GM19463 (cell line): Measurements from ENCODE around the gene CCL24.
"Not testable (repeated sequence)": the region's sequence is repeated elsewhere in the genome, so short reads cannot be mapped to it uniquely, and the experiment has no call there.

Source experiments
- ATAC-seq: cut with Tn5 transposase; IDR thresholded peaks from one replicate; pipeline ENCODE4 v1.9.1; 2021; ENCODE audit warnings: mild to moderate bottlenecking, moderate library complexity; ENCODE audit not compliant: unreplicated experiment

CCL24 gene

DNA sequence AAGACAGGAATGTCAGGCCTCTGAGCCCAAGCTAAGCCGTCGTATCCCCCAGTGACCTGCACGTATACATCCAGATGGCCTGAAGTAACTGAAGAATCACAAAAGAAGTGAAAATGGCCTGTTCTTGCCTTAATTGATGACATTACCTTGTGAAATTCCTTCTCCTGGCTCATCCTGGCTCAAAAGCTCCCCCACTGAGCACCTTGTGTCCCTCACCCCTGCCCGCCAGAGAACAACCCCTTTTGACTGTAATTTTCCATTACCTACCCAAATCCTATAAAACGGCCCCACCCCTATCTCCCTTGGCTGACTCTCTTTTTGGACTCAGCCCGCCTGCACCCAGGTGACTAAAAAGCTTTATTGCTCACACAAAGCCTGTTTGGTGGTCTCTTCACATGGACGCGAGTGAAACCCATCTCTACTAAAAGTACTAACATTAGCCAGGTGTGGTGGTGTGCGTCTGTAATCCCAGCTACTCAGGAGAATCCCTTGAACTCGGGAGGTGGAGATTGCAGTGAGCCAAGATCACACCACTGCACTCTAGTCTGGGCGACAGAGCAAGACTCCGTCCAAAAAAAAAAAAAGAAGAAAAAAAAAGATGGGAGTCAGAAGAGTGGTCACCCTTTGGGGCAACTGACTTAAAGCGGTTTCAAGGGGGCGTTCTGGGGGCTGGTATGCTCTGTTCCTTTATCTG lies 25.3 kb downstream of the CCL24 start:
- not testable (repeated sequence) for ATAC-seq

DNA sequence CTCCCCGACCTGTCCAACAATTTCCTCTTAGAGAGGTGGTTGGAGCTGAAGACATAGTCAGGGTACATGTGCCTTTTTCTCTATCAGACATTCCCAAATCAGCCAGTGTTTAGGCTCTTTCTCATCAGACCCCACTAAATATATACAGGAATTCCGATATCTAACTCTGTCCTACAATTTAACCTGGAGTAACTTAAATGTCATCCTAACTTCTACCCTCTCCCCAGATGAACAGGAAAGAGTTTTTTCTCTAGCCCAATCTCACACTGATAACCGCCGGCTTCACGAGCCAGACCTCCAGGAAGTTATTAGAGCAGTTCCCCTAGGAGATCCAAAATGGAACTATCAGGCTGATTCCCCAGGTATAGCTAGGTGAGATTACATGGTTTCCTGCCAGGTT lies 30.5 kb downstream of the CCL24 start:
- ATAC-seq, result not testable (repeated sequence)

DNA sequence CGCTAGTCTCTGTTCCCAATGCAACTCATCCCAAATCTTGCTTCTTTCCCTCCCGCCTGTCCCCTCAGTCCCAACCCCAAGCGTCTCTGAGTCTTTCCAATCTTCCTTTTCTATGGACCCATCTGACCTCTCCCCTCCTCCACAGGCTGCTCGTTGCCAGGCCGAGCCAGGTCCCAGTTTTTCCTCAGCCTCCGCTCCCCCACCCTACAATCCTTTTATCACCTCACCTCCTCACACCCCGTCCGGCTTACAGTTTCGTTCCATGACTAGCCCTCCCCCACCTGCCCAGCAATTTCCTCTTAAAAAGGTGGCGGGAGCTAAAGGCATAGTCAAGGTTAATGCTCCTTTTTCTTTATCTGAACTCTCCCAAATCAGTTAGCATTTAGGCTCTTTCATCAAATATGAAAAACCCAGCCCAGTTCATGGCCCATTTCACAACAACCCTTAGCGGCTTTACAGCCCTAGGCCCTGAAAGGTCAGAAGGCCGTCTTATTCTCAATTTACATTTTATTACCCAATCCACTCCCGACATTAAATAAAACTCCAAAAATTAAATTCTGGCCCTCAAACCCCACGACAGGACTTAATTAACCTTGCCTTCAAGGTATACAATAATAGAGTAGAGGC lies 32.8 kb downstream of the CCL24 start:
- not testable (repeated sequence) for ATAC-seq

DNA sequence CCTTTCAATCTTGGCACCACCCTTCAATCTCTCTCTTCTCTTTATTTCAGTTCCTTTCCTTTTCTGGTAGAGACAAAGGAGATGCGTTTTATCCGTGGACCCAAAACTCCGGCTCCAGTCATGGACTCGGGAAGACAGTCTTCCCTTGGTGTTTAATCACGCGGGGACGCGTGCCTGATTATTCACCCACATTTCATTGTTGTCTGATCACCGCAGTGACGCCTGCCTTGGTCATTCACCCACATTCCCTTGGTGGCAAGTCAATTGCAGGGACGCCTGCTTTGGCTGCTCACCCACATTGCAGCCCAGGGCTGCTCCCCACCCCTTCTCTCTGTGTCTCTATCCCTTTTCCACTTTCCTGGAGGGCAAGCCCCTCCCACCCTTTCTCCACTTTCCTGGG lies 34.1 kb downstream of the CCL24 start:
- not testable (repeated sequence) for ATAC-seq

DNA sequence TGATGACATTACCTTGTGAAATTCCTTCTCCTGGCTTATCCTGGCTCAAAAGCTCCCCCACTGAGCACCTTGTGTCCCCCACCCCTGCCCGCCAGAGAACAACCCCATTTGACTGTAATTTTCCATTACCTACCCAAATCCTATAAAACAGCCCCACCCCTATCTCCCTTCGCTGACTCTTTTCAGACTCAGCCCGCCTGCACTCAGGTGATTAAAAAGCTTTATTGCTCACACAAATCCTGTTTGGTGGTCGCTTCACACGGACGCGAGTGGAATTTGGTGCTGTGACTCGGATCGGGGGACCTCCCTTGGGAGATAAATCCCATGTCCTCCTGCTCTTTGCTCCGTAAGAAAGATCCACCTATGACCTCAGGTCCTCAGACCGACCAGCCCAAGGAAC lies 34.6 kb downstream of the CCL24 start:
- ATAC-seq, result not testable (repeated sequence)

DNA sequence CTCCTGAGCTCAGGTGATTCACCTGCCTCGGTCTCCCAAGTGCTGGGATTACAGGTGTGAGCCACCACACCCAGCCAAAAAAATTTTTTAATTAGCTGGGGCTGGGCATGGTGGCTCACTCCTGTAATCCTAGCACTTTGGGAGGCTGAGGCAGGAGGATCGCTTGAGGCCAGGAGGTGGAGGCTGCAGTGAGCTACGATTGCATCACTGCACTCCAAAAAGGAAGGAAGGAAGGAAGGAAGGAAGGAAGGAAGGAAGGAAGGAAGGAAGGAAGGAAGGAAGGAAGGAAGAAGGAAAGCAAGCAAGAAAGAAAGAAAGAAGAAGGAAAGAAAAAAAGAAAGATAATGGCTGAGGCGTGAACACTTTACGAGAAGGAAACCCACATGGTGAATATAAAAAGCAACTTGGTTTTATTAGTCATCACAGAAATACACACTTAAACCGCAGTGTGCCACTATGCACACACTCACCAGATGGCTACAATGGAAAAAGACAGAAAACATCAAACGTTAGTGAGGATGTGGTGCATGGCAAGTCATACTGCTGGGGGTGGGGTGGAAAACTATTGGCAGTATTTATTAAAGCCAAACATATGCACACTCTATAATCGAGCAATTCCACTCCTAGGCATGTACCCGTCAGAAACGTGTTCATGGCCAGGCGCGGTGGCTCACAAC lies 37.2 kb downstream of the CCL24 start:
- no peak for ATAC-seq

DNA sequence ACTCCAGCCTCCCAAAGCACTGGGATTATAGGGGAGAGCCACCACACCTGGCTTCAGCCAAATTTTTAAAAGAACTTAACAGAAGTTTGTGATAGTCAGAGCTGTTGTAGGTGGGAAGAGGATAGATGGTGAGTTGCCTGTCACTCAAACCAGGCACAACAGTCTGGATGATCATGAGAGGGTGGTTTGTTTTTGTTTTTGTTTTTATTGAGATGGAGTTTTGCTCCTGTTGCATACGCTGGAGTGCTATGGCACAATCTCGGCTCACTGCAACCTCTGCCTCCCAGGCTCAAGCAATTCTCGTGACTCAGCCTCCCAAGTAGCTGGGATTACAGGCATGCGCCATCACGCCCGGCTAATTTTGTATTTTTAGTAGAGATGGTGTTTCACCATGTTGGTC lies 39.6 kb downstream of the CCL24 start:
- not testable (repeated sequence) for ATAC-seq

DNA sequence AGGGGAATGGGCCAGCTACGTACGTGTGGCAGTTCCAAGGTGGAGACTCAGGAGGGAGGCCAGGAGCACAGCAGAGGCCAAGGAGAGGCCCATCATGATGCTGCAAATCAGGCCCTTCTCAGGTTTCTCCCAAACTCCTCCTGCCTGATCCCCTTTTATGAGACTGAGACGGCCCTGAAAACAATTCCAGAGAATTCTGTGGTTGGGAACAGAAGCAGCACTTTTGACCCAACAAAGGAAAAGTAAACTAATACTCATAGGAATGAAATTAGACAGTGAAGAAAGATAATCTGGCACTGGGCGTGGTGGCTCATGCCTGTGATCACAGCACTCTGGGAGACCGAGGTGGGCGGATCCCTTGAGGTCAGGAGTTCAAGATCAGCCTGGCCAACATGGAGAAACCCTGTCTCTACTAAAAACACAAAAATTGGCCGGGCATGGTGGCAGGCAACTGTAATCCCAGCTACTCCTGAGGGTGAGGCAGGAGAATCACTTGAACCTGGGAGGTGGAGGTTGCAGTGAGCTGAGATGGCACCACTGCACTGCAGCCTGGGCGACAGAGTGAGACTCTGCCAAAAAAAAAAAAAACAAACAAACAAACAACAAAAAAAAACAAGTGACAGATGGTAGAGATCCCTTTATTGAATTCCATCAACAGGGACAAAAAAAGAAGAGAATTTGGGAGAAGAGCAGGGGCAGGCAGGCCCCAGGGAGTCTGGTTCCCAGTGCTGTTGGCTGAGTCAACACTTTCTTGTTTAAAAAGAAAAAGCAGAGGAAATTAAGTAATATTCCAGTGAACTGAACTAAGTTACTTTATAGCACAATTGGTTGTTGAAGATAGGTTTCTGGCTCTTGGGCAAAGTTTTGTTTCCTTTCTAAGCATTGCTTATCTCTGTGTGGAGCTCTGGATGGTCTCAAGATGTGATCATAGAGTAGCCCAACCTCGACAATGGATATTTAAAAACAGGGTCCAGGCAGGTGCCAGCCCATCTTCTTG lies 41.2 kb downstream of the CCL24 start, which contains the start of gene CCL26:
CCL26 (minus strand) TSS at position 131 of the 997 bp plus-strand sequence; CDS start at position 96, 35 bp downstream.
- ATAC-seq, result no peak

DNA sequence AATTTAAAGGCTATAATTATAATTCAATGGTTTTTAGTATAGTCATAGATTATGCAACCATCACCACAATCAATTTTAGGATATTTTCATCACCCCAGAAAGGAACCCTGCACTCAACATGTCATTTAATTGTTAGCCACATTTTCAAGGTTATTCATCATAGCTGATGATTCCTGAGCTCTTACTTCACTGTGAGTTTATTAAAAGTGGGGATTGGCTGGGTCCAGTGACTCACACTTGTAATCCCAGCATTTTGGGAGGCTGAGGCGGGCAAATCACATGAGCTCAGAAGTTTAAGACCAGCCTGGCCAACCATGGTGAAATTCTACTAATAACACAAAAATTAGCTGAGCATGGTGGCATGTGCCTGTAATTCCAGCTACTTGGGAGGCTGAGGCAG lies 42.4 kb downstream of the CCL24 start:
- ATAC-seq, result no peak

DNA sequence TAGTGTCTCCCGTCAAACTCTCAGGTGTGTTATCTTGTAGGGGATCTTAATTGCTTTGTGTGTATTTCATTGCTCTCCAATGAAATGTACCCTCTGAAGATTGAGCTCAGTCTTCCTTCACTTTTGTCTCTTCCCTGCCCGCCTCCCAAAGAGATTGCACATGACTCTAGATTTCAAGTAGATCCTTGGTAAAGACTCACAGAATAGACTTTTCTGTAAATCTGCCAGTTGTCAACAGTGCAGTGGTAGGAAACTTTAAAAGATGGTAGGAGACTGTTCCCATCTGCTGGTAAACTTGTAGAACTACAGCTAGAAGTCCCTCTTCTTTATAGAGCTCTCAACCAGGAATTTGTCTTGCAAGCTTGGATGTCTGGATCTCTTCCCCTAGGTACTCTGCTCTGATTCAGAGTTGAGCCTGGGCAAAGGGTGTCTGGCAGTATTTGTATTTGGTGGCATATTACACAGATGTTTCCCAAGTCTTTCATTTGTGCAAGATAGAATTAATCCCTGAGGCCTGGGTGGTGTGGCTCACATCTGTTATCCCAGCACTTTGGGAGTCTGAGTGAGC lies 51.2 kb downstream of the CCL24 start:
- ATAC-seq, result no peak

DNA sequence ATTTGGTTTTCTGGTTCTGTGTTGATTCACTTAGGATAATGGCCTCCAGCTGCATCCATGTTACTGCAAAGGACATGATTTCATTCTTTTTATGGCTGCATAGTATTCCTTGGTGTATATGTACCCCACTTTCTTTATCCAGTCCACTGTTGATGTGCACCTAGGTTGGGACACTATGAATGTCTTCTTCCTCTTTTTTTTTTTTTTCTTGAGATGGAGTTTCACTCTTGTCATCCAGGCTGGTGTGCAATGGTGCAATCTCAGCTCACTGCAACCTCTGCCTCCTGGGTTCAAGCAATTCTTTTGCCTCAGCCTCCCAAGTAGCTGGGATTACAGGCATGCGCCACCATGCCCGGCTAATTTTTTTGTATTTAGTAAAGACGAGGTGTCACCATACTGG lies 51.8 kb downstream of the CCL24 start:
- ATAC-seq, result not testable (repeated sequence)
